ENCODE results near the gene ARHGDIG. TPM values are rescaled to one million over a fixed set of nuclear protein-coding genes. Genes with fewer than 3 reads are reported as not detected.

ARHGDIG gene
- total RNA-seq, 1 donor from 2014 or later: 2.5 TPM

DNA sequence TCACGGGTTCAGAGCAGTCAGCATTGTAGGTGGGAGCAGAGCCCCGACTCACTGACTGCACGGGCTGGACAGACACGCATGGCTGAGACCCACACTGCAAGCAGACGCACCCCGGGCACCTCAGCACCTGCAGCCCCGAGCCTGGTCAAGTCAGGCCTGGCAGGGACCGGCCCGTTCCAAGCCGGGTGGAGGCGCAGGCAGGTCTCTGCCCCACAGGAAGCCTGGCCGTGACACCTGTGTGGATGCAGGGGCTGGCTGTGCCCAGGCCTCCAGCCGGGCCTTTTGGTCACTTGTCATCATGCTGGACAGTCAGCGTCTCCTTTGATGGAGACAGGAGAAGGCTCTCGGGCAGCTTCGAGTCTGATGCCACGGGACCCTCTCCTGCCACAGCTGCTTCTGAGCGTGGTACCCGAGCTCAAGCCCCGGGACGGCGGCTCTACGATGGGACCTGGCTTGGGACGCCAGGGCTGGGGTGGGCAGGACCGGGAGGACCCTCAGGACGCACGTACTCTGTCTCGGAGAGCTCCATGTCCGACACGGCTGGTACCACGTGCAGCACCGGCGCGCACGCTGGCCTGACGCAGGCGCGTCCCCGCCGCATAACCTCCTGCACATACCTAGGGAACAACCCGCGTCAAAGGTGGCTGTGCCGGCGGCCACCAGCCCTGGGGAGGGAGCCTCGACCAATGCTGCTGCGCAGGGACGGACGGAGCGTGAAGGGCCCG is 10.5 kb downstream of the ARHGDIG start:
- Mint-ChIP-seq H3K36me3 (peaks cover 3% of the 10 kb centered on the region), H3K4me1 (ENCODE audit: unreplicated experiment) (no peaks in the 10 kb centered on the region), H3K27ac (no peak overlapping the region)

DNA sequence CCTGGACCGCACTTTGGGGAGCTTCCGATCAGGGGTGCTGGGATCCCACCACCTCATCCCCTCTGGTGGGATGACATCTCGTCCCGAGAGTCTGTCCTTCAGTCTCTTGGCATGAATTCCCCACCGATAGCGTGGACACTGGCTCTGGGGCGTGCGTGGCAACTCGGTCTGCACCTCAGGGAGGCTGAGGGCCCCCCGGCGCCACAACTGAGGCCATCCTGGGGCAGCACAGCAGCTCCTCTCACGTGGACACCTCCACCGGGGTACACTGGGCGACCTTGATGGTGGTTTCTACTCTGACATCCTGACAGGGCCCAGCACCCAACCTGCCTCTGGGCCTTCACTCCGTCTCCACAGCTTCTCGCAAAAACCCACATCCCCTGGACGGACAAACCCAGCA is 11.1 kb downstream of the ARHGDIG start:
- H3K4me1 Mint-ChIP-seq (ENCODE audit: unreplicated experiment): no peaks in the 10 kb centered on the region
- H3K36me3 Mint-ChIP-seq: peaks cover under 1% of the 10 kb centered on the region
- no peak overlapping the region for H3K4me3 Mint-ChIP-seq
- no peak for DNase-seq (ENCODE audit: extremely low spot score, unreplicated experiment)
- no peak overlapping the region for H3K27ac Mint-ChIP-seq
- no peaks in the 10 kb centered on the region for H3K27me3 Mint-ChIP-seq
- TF ChIP-seq, protein P1, sequence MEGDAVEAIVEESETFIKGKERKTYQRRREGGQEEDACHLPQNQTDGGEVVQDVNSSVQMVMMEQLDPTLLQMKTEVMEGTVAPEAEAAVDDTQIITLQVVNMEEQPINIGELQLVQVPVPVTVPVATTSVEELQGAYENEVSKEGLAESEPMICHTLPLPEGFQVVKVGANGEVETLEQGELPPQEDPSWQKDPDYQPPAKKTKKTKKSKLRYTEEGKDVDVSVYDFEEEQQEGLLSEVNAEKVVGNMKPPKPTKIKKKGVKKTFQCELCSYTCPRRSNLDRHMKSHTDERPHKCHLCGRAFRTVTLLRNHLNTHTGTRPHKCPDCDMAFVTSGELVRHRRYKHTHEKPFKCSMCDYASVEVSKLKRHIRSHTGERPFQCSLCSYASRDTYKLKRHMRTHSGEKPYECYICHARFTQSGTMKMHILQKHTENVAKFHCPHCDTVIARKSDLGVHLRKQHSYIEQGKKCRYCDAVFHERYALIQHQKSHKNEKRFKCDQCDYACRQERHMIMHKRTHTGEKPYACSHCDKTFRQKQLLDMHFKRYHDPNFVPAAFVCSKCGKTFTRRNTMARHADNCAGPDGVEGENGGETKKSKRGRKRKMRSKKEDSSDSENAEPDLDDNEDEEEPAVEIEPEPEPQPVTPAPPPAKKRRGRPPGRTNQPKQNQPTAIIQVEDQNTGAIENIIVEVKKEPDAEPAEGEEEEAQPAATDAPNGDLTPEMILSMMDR (conservative IDR thresholded peaks at IDR 0.05): no peak
- no peaks in the 10 kb centered on the region for H3K9me3 Mint-ChIP-seq

More for the DNA sequence above, 10.5 kb downstream of the ARHGDIG start:
- DNase-seq (ENCODE audit: extremely low spot score, unreplicated experiment): no peak
- TF ChIP-seq, protein P1 (conservative IDR thresholded peaks at IDR 0.05): no peak
- Mint-ChIP-seq H3K27me3 (no peaks in the 10 kb centered on the region), H3K9me3 (no peaks in the 10 kb centered on the region), H3K4me3 (no peak overlapping the region)

DNA sequence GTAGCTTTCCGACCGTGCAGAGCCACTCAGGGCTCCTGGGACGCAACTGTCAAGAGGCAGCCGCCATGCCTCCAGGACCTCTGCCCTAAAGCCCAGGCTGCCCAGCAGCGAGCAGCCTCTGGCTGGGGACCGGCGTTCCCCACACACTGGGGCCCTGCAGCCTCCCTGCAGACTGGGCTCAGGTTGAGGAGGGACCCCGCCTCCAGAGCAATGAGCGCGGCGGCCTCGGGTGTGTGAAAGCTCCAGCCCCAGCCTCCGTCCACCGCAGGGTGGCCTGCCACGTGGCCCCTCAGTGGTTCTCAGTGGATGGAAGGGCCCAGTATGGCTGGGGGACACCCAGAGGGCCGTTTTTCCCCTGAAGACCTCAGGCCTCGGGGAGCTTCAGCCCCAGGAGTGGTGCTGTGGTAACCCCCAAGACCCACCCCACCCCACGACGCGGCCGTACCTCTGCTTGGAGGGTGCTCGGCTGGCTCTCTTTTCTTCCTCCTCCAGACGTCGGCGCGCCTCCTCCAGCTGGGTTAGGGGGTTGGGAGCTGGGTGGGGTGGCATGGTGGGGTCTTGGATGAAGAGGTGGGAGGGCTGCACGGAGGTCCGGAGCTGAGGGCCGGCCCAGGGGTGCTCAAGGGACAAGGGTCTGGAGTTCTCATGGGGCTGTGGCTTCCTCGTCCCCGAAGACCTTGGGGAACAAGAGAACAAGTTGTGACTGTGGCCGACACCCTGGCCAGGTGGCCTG is 12.8 kb downstream of the ARHGDIG start:
- DNase-seq (ENCODE audit: extremely low spot score, unreplicated experiment): no peak
- H3K36me3 Mint-ChIP-seq: no peaks in the 10 kb centered on the region
- no peaks in the 10 kb centered on the region for H3K27me3 Mint-ChIP-seq
- H3K27ac Mint-ChIP-seq: no peak overlapping the region
- no peaks in the 10 kb centered on the region for H3K4me1 Mint-ChIP-seq (ENCODE audit: unreplicated experiment)
- no peaks in the 10 kb centered on the region for H3K9me3 Mint-ChIP-seq
- no peak overlapping the region for H3K4me3 Mint-ChIP-seq
- TF ChIP-seq, protein P1 (conservative IDR thresholded peaks at IDR 0.05): no peak

DNA sequence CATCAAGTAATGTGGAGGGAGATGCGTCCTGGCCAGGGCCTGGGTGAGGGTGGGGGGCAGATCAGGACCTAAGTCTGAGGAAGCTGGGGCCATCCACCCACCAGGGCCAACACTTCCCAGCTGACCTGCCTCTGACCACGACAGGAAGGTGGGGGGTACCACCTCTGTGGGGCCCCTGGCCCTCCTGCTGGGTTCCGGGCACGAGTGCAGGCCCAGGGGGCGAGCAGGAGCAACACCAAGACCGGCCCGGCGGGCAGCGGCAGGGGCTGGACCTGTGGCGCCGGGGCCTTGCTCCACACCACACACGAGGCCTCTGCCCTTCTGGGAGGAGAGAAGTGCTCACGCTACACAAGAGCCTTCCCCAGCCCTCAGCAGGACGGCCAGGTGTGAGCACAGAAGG is 15.9 kb downstream of the ARHGDIG start:
- DNase-seq (ENCODE audit: extremely low spot score, unreplicated experiment): no peak
- H3K27ac Mint-ChIP-seq: no peak overlapping the region
- TF ChIP-seq, protein P1 (conservative IDR thresholded peaks at IDR 0.05): no peak
- H3K27me3 Mint-ChIP-seq: no peaks in the 10 kb centered on the region
- no peaks in the 10 kb centered on the region for H3K36me3 Mint-ChIP-seq
- no peak overlapping the region for H3K4me3 Mint-ChIP-seq
- H3K4me1 Mint-ChIP-seq (ENCODE audit: unreplicated experiment): no peaks in the 10 kb centered on the region
- no peaks in the 10 kb centered on the region for H3K9me3 Mint-ChIP-seq

DNA sequence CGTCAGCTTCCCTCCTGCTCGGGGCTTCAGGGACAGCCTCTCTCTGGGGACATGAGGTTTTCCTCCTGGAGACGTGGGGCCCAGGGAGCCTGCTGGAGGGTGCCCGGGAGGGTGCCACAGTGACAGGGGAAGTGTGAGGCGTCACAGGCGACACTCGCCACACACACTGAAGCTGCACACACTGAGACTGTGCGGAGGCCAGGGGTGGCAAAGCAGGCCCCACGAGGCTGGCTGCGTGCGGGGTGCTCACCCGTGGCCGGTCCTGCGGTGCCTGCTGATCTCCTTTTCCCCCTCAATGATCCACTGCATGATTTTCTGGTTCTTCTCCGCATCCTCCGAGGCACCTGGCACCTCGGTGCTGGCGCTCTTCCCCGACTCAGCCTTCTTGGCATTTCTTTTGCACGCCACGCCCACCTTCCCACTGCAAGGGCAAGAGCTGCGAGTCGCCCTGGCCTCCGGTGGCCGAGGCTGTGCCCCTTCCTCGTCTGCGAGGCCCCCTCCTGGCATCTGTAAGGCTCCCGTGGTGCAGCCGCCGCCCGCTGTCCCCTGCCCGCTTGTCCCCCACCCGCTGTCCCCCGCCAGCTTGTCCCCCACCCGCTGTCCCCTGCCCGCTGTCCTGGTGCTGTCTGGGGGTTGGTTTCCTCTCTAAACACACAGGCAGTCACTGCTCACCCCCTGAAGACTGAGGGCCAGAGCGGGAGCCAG is 16.6 kb downstream of the ARHGDIG start:
- no peaks in the 10 kb centered on the region for H3K27me3 Mint-ChIP-seq
- TF ChIP-seq, protein P1 (conservative IDR thresholded peaks at IDR 0.05): no peak
- H3K9me3 Mint-ChIP-seq: no peaks in the 10 kb centered on the region
- no peaks in the 10 kb centered on the region for H3K36me3 Mint-ChIP-seq
- H3K4me3 Mint-ChIP-seq: no peak overlapping the region
- no peaks in the 10 kb centered on the region for H3K4me1 Mint-ChIP-seq (ENCODE audit: unreplicated experiment)
- DNase-seq (ENCODE audit: extremely low spot score, unreplicated experiment): no peak
- no peak overlapping the region for H3K27ac Mint-ChIP-seq
